Measurements from ENCODE around the gene EFS.

DNA sequence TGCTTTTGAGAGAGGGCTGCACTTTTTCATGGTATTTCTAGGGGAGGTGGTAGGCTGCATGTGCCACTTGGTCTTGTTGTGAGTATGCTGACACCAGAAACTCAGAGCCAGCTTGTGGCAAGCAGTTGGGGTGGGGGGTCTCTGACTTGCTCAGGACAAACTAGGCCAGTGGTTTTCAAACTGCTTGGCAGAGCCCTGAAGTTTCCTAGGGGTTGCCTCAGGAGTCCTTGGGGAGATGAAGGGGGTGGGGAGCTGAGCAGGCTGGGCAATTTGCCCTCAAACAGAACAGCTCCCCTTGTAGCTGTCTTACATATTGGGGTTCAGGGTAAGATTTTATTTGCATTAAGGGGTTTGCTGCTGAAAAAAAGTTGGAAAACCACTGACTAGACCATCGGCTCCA is 54.4 kb downstream of the EFS start:
- TF ChIP-seq, protein P1, sequence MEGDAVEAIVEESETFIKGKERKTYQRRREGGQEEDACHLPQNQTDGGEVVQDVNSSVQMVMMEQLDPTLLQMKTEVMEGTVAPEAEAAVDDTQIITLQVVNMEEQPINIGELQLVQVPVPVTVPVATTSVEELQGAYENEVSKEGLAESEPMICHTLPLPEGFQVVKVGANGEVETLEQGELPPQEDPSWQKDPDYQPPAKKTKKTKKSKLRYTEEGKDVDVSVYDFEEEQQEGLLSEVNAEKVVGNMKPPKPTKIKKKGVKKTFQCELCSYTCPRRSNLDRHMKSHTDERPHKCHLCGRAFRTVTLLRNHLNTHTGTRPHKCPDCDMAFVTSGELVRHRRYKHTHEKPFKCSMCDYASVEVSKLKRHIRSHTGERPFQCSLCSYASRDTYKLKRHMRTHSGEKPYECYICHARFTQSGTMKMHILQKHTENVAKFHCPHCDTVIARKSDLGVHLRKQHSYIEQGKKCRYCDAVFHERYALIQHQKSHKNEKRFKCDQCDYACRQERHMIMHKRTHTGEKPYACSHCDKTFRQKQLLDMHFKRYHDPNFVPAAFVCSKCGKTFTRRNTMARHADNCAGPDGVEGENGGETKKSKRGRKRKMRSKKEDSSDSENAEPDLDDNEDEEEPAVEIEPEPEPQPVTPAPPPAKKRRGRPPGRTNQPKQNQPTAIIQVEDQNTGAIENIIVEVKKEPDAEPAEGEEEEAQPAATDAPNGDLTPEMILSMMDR (IDR thresholded peaks at IDR 0.05; ENCODE audit: low read length), result no peak
- no peak for TF ChIP-seq EZH2 (optimal IDR thresholded peaks at IDR 0.05; ENCODE audit: low read depth, low read length)

All from MM.1S (cell line).